Spleen (tissue), 11 donors: ENCODE results near the gene EPHB6. TPM values are rescaled to one million over a fixed set of nuclear protein-coding genes. Genes with fewer than 3 reads are reported as not detected.

ENCODE experiments used
- DNase-seq: peaks from one replicate; pipeline ENCODE4 v3.0.0-alpha.2; 2020
- H3K27ac ChIP-seq, 8 donors: fragments of 200-600 bp; sonication (generic) in 7 of 8; 1 replicate in 4 of 8; 2 replicates in 4 of 8; pipeline versions ENCODE4 v1.5.0 to v1.8.0; 2016 to 2021; ENCODE audit warnings: inconsistent platforms in 4 of 8, mild to moderate bottlenecking in 4 of 8, moderate library complexity in 1 of 8
- H3K27me3 ChIP-seq, 7 donors: fragments of 200-600 bp; sonication (generic) in 6 of 7; replicated peaks in 1 of 7; 1 replicate in 4 of 7; 2 replicates in 3 of 7; pipeline versions ENCODE4 v1.5.0 to v1.8.0; 2016 to 2021; ENCODE audit warnings: inconsistent platforms in 3 of 7, mild to moderate bottlenecking in 1 of 7
- H3K36me3 ChIP-seq, 6 donors: fragments of 200-600 bp; sonication (generic) in 5 of 6; 1 replicate in 4 of 6; 2 replicates in 2 of 6; pipeline versions ENCODE4 v1.5.0 to v1.8.0; 2016 to 2021; ENCODE audit warnings: inconsistent platforms in 2 of 6
- H3K4me1 ChIP-seq, 6 donors: fragments of 200-600 bp; sonication (generic) in 5 of 6; 1 replicate in 3 of 6; 2 replicates in 3 of 6; pipeline versions ENCODE4 v1.5.0 to v1.8.0; 2016 to 2021; ENCODE audit warnings: inconsistent platforms in 3 of 6
- H3K4me3 ChIP-seq, 8 donors: fragments of 200-600 bp; sonication (generic) in 7 of 8; 1 replicate in 4 of 8; 2 replicates in 4 of 8; pipeline versions ENCODE4 v1.5.0 to v1.8.0; 2016 to 2021; ENCODE audit warnings: inconsistent platforms in 4 of 8, mild to moderate bottlenecking in 4 of 8, moderate library complexity in 2 of 8
- H3K9me3 ChIP-seq, 8 donors: fragments of 200-600 bp; sonication (generic) in 7 of 8; 1 replicate in 4 of 8; 2 replicates in 4 of 8; pipeline versions ENCODE4 v1.5.0 to v1.8.0; 2016 to 2021; ENCODE audit warnings: inconsistent platforms in 4 of 8
- CTCF ChIP-seq, 11 experiments: fragments of 200-600 bp in 7 of 11; fragments of 450-650 bp in 4 of 11; sonication (generic) in 4 of 11; IDR thresholded peaks in 8 of 11; conservative IDR thresholded peaks in 3 of 11; 1 replicate in 7 of 11; 2 replicates in 4 of 11; pipeline versions ENCODE4 v1.4.0 to v1.8.0; 2016 to 2021; ENCODE audit warnings: antibody characterized with exemption in 11 of 11, inconsistent platforms in 4 of 11, mild to moderate bottlenecking in 1 of 11
- POLR2A ChIP-seq, 3 donors: fragments of 450-650 bp; IDR thresholded peaks; one replicate each; pipeline ENCODE4 v1.5.1; 2017; ENCODE audit warnings: antibody characterized with exemption in 3 of 3, mild to moderate bottlenecking in 1 of 3
- POLR2AphosphoS5 ChIP-seq, 3 donors: sonication (generic); formaldehyde crosslinking; IDR thresholded peaks; one replicate each; pipeline ENCODE4 v1.5.1; 2017; ENCODE audit warnings: antibody characterized with exemption in 3 of 3
- WGBS, 5 donors: extraction: QIAGEN DNeasy Blood & Tissue Kit in 3 of 5; methylation state at CpG; one replicate each; pipeline versions ENCODE4 v1.1.5 to v1.1.7; 2013 to 2018; 5-methylcytosine and 5-hydroxymethylcytosine counted together
- intact Hi-C: fragments of 100-400 bp; cut with DNase I; formaldehyde crosslinking; loops from one replicate; pipeline ENCODE4 v1.15.0; 2023; ENCODE audit warnings: low total_unique reads
- polyA plus RNA-seq, 3 donors: library from polyadenylated mRNA; stranded (reverse); fragments of 200-250 nt; gene quantifications; one replicate each; pipeline ENCODE4 v1.2.1, GENCODE V29; 2013
- total RNA-seq, 7 donors: library from RNA; depleted of rRNA in 3 of 7; stranded (reverse); fragments of >200 nt in 3 of 7; fragmentation: NEBNext Ultra II Directional in 4 of 7; extraction: Animal tissue kit (Norgen Biotek cat#: 25700) in 4 of 7; gene quantifications; one replicate each; pipeline versions ENCODE4 v1.1.0 to v1.2.1, GENCODE V29; 2016 to 2021
- donor health status: healthy with polysubstance abuse.
- donor health status: DM: no; HTN: no; CAD: no; lungs with moderate emphysema.
- donor health status: DM: no; HTN: no; CAD: no.
- donor health status: Bipolar disorder and iron deficiency.
- donor health status: healthy.
- donor health status: DM: no; HTN: no; CAD: no.
- donor health status: DM: yes; HTN: yes; CAD: no.

The EPHB6 gene
- total and polyA plus RNA-seq, 10 donors, result 11.3 to 28.8 (median 13.9) TPM

DNA sequence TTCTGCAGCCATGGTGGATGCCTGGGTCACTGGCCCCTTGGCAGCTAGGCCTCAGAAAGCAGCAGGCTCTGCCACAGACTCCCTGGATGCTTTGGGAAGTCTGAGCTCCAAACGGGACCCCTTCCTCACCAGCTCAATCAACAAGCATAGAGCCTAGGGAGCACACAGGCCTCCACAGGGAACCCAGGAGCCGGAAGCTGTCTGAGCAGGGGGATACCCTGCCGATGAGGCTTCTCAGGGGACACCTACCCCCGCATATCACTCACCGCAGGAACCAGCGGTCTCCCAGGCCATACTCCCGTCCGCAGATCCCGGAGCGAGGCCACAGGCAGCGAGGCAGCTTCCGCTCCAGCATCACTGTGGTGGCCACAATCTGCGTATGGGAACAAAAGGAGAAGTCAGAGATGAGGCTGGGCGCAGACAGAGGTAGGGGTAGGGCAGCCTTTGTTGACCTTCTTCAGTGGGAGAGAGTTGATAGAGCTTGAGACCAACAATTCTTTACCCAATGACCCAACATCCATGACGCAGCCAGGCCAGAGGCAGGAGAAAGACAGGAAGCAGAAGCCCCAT, 17.3 kb downstream of the EPHB6 start:
- intact Hi-C loops, result no loop called here
- no peak for DNase-seq
- TF ChIP-seq POLR2A (IDR thresholded peaks at IDR 0.05), result no peak
- TF ChIP-seq CTCF (IDR thresholded peaks at IDR 0.05 in 8 of 11, conservative IDR thresholded peaks at IDR 0.05 in 3 of 11), result no peak
- no peak for TF ChIP-seq POLR2AphosphoS5 (IDR thresholded peaks at IDR 0.05)
- H3K27ac ChIP-seq, result no peak overlapping the region
- peaks cover 0 to 4% (median 0%) of the 10 kb centered on the region in 7 donors for H3K27me3 ChIP-seq
- peaks cover 0 to 48% (median 6%) of the 10 kb centered on the region in 6 donors for H3K36me3 ChIP-seq
- no peaks in the 10 kb centered on the region for H3K4me1 ChIP-seq
- WGBS, 5 donors, result 74 to 97% (median 87%) methylated on average over 15 of the region's 15 CpGs
- H3K4me3 ChIP-seq, result no peak overlapping the region
- peaks cover 0 to 4% (median 0%) of the 10 kb centered on the region in 8 donors for H3K9me3 ChIP-seq

GRCh38 chr7:142873281-142873784, 18.5 kb downstream of the EPHB6 start:
- no peak for TF ChIP-seq POLR2A (IDR thresholded peaks at IDR 0.05)
- TF ChIP-seq CTCF (IDR thresholded peaks at IDR 0.05 in 8 of 11, conservative IDR thresholded peaks at IDR 0.05 in 3 of 11), result peak in 7 of 11 experiments; percentile 13 to 70 (median 47)
- no peak for TF ChIP-seq POLR2AphosphoS5 (IDR thresholded peaks at IDR 0.05)
- WGBS, 5 donors, result 82 to 93% (median 87%) methylated on average over 8 to 11 of the region's 11 CpGs
- DNase-seq, result no peak
- peaks cover 0 to 39% (median 4%) of the 10 kb centered on the region in 6 donors for H3K36me3 ChIP-seq
- H3K4me3 ChIP-seq, result no peak overlapping the region
- intact Hi-C loops, result no loop called here
- H3K27me3 ChIP-seq, result peaks cover 0 to 7% (median 0%) of the 10 kb centered on the region in 7 donors
- H3K4me1 ChIP-seq, result no peaks in the 10 kb centered on the region
- H3K27ac ChIP-seq, result no peak overlapping the region
- H3K9me3 ChIP-seq, result peaks cover 0 to 4% (median 0%) of the 10 kb centered on the region in 8 donors

- Histone ChIP-seq H3K4me1 (no peaks in the 10 kb centered on the region), H3K9me3 (peaks cover 0 to 4% (median 0%) of the 10 kb centered on the region in 8 donors), H3K27ac (no peak overlapping the region), H3K4me3 (no peak overlapping the region), H3K36me3 (peaks cover 0 to 33% (median 4%) of the 10 kb centered on the region in 6 donors), H3K27me3 (peaks cover 0 to 7% (median 0%) of the 10 kb centered on the region in 7 donors)
- intact Hi-C loops, result no loop called here
- no peak for DNase-seq
- TF ChIP-seq POLR2A (IDR thresholded peaks at IDR 0.05) (no peak), CTCF (IDR thresholded peaks at IDR 0.05 in 8 of 11, conservative IDR thresholded peaks at IDR 0.05 in 3 of 11) (no peak), POLR2AphosphoS5 (IDR thresholded peaks at IDR 0.05) (no peak)
- 80 to 90% (median 85%) methylated on average over 5 of the region's 5 CpGs for WGBS, 5 donors
Observed at GRCh38 chr7:142873871-142874270, 19.0 kb downstream of the EPHB6 start.

GRCh38 chr7:142874409-142874808, 19.5 kb downstream of the EPHB6 start:
- H3K4me1 ChIP-seq, result no peaks in the 10 kb centered on the region
- H3K9me3 ChIP-seq, result peaks cover 0 to 4% (median 0%) of the 10 kb centered on the region in 8 donors
- WGBS, 5 donors, result 83 to 92% (median 90%) methylated on average over 7 of the region's 7 CpGs
- H3K36me3 ChIP-seq, result peaks cover 0 to 28% (median 4%) of the 10 kb centered on the region in 6 donors
- H3K27me3 ChIP-seq, result peaks cover 0 to 7% (median 0%) of the 10 kb centered on the region in 7 donors
- H3K27ac ChIP-seq, result no peak overlapping the region
- intact Hi-C loops, result no loop called here
- TF ChIP-seq POLR2A (IDR thresholded peaks at IDR 0.05), result no peak
- no peak for TF ChIP-seq POLR2AphosphoS5 (IDR thresholded peaks at IDR 0.05)
- TF ChIP-seq CTCF (IDR thresholded peaks at IDR 0.05 in 8 of 11, conservative IDR thresholded peaks at IDR 0.05 in 3 of 11), result no peak
- H3K4me3 ChIP-seq, result no peak overlapping the region
- no peak for DNase-seq
